GM12878 (cell line): ENCODE measurements around the gene KLHDC10. TPM values are rescaled to one million over a fixed set of nuclear protein-coding genes. Genes with fewer than 3 reads are reported as not detected.

ENCODE experiments used
- ATF7 ChIP-seq: fragments of 450-650 bp; IDR thresholded peaks from 2 replicates; pipeline ENCODE4 v1.6.1; 2016; ENCODE audit warnings: low read depth, mild to moderate bottlenecking
- BHLHE40 ChIP-seq, 2 experiments: fragments of 450-650 bp in 1 of 2; IDR thresholded peaks; 2 replicates each; pipeline ENCODE4 v1.6.1; 2011 to 2017; ENCODE audit warnings: low read depth in 2 of 2, borderline replicate concordance in 1 of 2, improper control_type of control experiment in 1 of 2, low read length in 1 of 2, mild to moderate bottlenecking in 1 of 2
- BRCA1 ChIP-seq: IDR thresholded peaks from 2 replicates; pipeline ENCODE4 v1.6.1; 2011; ENCODE audit warnings: low read depth, low read length, improper control_type of control experiment
- CEBPB ChIP-seq, 2 experiments: fragments of 150-350 bp in 1 of 2; IDR thresholded peaks; 2 replicates each; pipeline ENCODE4 v1.6.1; 2012 to 2014; ENCODE audit warnings: low read depth in 2 of 2, low read length in 2 of 2, borderline replicate concordance in 1 of 2, inconsistent platforms in 1 of 2
- CTCF ChIP-seq, 3 experiments: IDR thresholded peaks in 2 of 3; conservative IDR thresholded peaks in 1 of 3; 2 replicates each; pipeline ENCODE4 v1.5.1; 2011; ENCODE audit warnings: low read depth in 3 of 3, low read length in 3 of 3, mild to moderate bottlenecking in 3 of 3, control low read depth in 2 of 3, moderate library complexity in 2 of 3, inconsistent platforms in 1 of 3, mixed read lengths in 1 of 3; ENCODE audit not compliant: control insufficient read depth in 2 of 3, insufficient read depth in 1 of 3; ENCODE audit errors: extremely low read depth in 1 of 3
- IRF5 ChIP-seq: fragments of 450-650 bp; IDR thresholded peaks from 2 replicates; pipeline ENCODE4 v1.6.1; 2017; ENCODE audit warnings: borderline replicate concordance
- NR2F1 ChIP-seq: fragments of 450-650 bp; conservative IDR thresholded peaks from 2 replicates; pipeline ENCODE4 v1.6.1; 2017; ENCODE audit warnings: mild to moderate bottlenecking
- PBX3 ChIP-seq: IDR thresholded peaks from 2 replicates; pipeline ENCODE4 v1.6.1; 2011; ENCODE audit warnings: mild to moderate bottlenecking, low read depth, low read length, moderate library complexity; ENCODE audit not compliant: insufficient replicate concordance
- RBBP5 ChIP-seq: fragments of 200-600 bp; sonication (generic); conservative IDR thresholded peaks from 2 replicates; pipeline ENCODE4 v1.6.1; 2016
- RELA ChIP-seq: fragments of 450-650 bp; IDR thresholded peaks from 2 replicates; pipeline ENCODE4 v1.8.0; 2014; ENCODE audit warnings: borderline replicate concordance; ENCODE audit not compliant: partially characterized antibody
- SREBF1 ChIP-seq: IDR thresholded peaks from 2 replicates; pipeline ENCODE4 v1.6.1; 2012; ENCODE audit warnings: mild to moderate bottlenecking, low read length
- polyA plus RNA-seq, 11 experiments: library from polyadenylated mRNA; depleted of rRNA in 4 of 11; unstranded in 6 of 11; stranded (reverse) in 5 of 11; fragments of >200 nt; fragmentation: Nextera tagmentation in 4 of 11; fragmentation: Illumina TruSeq in 1 of 11; extraction: Ambion mirVana in 4 of 11; extraction: Trizol in 1 of 11; gene quantifications; 1 replicate in 1 of 11; 2 replicates in 10 of 11; pipeline versions ENCODE4 v1.2.1 to v1.2.3, GENCODE V29; 2011 to 2016; ENCODE audit warnings: inconsistent platforms in 2 of 11, missing spikeins in 2 of 11, low read depth in 1 of 11
- total RNA-seq, 4 experiments: library from RNA; depleted of rRNA in 3 of 4; stranded (reverse); fragments of >200 nt in 3 of 4; fragmentation: Illumina TruSeq in 1 of 4; extraction: Trizol in 1 of 4; gene quantifications; 2 replicates each; pipeline versions ENCODE4 v1.2.1 to v1.2.3, GENCODE V29; 2013 to 2021
- TF ChIP-seq, protein P1 (sequence below): fragments of 450-650 bp; IDR thresholded peaks from 2 replicates; pipeline ENCODE4 v1.6.1; 2017; ENCODE audit warnings: antibody characterized with exemption, mild to moderate bottlenecking, moderate library complexity
- TF ChIP-seq, protein P2 (sequence below): fragments of 450-650 bp; IDR thresholded peaks from 2 replicates; pipeline ENCODE4 v1.6.1; 2016; ENCODE audit warnings: mild to moderate bottlenecking
- TF ChIP-seq, protein P3 (sequence below): IDR thresholded peaks from 2 replicates; pipeline ENCODE4 v1.6.1; 2011; ENCODE audit warnings: borderline replicate concordance, low read depth, mild to moderate bottlenecking, moderate library complexity, low read length; ENCODE audit not compliant: insufficient read depth, poor library complexity, severe bottlenecking
- TF ChIP-seq, protein P4 (sequence below): IDR thresholded peaks from 2 replicates; pipeline ENCODE4 v1.6.1; 2012; ENCODE audit warnings: low read depth, low read length, improper control_type of control experiment

KLHDC10 gene
- total and polyA plus RNA-seq, 10 of the 15 experiments (the other 5 are each of a cell fraction or from before 2014, with no cell fraction given): 2.9 to 20.6 (median 9.4) TPM

GRCh38 chr7:130069978-130070860 lies at the start of gene KLHDC10 (continued):
- TF ChIP-seq IRF5 (no peak), ATF7 (peak; percentile 90), CTCF (IDR thresholded peaks at IDR 0.05 in 2 of 3, conservative IDR thresholded peaks at IDR 0.05 in 1 of 3; ENCODE audit: control insufficient read depth in 2 of 3, extremely low read depth in 1 of 3, insufficient read depth in 1 of 3, low read depth in 3 of 3, low read length in 3 of 3) (no peak), BRCA1 (no peak), RBBP5 (no peak), CEBPB (IDR thresholded peaks at IDR 0.05; ENCODE audit: borderline replicate concordance in 1 of 2, low read depth in 2 of 2, low read length in 2 of 2) (no peak), NR2F1 (0 out of 2 replicates have a peak, but pooled peaks have one; percentile 13), BHLHE40 (IDR thresholded peaks at IDR 0.05; ENCODE audit: borderline replicate concordance in 1 of 2, low read depth in 2 of 2, low read length in 1 of 2) (peak; percentile 71 to 72; a peak in 3 of 4 replicates), PBX3 (no peak), SREBF1 (no peak), RELA (peak; percentile 61)
- TF ChIP-seq, protein P1, sequence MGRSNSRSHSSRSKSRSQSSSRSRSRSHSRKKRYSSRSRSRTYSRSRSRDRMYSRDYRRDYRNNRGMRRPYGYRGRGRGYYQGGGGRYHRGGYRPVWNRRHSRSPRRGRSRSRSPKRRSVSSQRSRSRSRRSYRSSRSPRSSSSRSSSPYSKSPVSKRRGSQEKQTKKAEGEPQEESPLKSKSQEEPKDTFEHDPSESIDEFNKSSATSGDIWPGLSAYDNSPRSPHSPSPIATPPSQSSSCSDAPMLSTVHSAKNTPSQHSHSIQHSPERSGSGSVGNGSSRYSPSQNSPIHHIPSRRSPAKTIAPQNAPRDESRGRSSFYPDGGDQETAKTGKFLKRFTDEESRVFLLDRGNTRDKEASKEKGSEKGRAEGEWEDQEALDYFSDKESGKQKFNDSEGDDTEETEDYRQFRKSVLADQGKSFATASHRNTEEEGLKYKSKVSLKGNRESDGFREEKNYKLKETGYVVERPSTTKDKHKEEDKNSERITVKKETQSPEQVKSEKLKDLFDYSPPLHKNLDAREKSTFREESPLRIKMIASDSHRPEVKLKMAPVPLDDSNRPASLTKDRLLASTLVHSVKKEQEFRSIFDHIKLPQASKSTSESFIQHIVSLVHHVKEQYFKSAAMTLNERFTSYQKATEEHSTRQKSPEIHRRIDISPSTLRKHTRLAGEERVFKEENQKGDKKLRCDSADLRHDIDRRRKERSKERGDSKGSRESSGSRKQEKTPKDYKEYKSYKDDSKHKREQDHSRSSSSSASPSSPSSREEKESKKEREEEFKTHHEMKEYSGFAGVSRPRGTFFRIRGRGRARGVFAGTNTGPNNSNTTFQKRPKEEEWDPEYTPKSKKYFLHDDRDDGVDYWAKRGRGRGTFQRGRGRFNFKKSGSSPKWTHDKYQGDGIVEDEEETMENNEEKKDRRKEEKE: no peak
- TF ChIP-seq, protein P2, sequence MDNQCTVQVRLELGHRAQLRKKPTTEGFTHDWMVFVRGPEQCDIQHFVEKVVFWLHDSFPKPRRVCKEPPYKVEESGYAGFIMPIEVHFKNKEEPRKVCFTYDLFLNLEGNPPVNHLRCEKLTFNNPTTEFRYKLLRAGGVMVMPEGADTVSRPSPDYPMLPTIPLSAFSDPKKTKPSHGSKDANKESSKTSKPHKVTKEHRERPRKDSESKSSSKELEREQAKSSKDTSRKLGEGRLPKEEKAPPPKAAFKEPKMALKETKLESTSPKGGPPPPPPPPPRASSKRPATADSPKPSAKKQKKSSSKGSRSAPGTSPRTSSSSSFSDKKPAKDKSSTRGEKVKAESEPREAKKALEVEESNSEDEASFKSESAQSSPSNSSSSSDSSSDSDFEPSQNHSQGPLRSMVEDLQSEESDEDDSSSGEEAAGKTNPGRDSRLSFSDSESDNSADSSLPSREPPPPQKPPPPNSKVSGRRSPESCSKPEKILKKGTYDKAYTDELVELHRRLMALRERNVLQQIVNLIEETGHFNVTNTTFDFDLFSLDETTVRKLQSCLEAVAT: peak; percentile 100
- TF ChIP-seq, protein P3, sequence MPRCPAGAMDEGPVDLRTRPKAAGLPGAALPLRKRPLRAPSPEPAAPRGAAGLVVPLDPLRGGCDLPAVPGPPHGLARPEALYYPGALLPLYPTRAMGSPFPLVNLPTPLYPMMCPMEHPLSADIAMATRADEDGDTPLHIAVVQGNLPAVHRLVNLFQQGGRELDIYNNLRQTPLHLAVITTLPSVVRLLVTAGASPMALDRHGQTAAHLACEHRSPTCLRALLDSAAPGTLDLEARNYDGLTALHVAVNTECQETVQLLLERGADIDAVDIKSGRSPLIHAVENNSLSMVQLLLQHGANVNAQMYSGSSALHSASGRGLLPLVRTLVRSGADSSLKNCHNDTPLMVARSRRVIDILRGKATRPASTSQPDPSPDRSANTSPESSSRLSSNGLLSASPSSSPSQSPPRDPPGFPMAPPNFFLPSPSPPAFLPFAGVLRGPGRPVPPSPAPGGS: no peak
- TF ChIP-seq, protein P4, sequence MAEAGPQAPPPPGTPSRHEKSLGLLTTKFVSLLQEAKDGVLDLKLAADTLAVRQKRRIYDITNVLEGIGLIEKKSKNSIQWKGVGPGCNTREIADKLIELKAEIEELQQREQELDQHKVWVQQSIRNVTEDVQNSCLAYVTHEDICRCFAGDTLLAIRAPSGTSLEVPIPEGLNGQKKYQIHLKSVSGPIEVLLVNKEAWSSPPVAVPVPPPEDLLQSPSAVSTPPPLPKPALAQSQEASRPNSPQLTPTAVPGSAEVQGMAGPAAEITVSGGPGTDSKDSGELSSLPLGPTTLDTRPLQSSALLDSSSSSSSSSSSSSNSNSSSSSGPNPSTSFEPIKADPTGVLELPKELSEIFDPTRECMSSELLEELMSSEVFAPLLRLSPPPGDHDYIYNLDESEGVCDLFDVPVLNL: no peak
